Colonic mucosa (tissue), 4 donors: ENCODE measurements around the gene PRKCD. TPM values are rescaled to one million over a fixed set of nuclear protein-coding genes. Genes with fewer than 3 reads are reported as not detected.

Source experiments
- DNase-seq: peaks from one replicate; pipeline ENCODE4 v3.0.0-alpha.2; 2020
- H3K27ac ChIP-seq: fragments of 200-600 bp; one replicate; pipeline ENCODE4 v1.8.0; 2021
- H3K27me3 ChIP-seq: fragments of 200-600 bp; one replicate; pipeline ENCODE4 v1.8.0; 2021
- H3K36me3 ChIP-seq: fragments of 200-600 bp; one replicate; pipeline ENCODE4 v1.8.0; 2021
- H3K4me1 ChIP-seq: fragments of 200-600 bp; one replicate; pipeline ENCODE4 v1.8.0; 2021; ENCODE audit warnings: mild to moderate bottlenecking
- H3K4me3 ChIP-seq: fragments of 200-600 bp; one replicate; pipeline ENCODE4 v1.8.0; 2021
- H3K9ac ChIP-seq, 2 donors: one replicate each; pipeline ENCODE4 v1.7.0; 2013; ENCODE audit warnings: control low read depth in 2 of 2, low read depth in 2 of 2, low read length in 2 of 2
- H3K9me3 ChIP-seq: fragments of 200-600 bp; one replicate; pipeline ENCODE4 v1.8.0; 2021
- intact Hi-C: fragments of 100-400 bp; cut with DNase I; formaldehyde crosslinking; loops from one replicate; pipeline ENCODE4 v1.14.1; 2022
- total RNA-seq, 2 donors: library from RNA; stranded (reverse); fragmentation: NEBNext Ultra II Directional in 1 of 2; extraction: Animal tissue kit (Norgen Biotek cat#: 25700) in 1 of 2; gene quantifications; one replicate each; pipeline ENCODE4 v1.2.1, GENCODE V29; 2021
- TF ChIP-seq, protein P1 (sequence below): fragments of 200-600 bp; IDR thresholded peaks from one replicate; pipeline ENCODE4 v1.8.0; 2022; ENCODE audit warnings: antibody characterized with exemption, mild to moderate bottlenecking
- donor health status: healthy.
- donor health status: DM: no; HTN: no; CAD: no.
- donor health status: DM: no; HTN: no; CAD: no.

The PRKCD gene
- total RNA-seq, 2 donors from 2014 or later: 58.9 to 75.0 TPM

DNA sequence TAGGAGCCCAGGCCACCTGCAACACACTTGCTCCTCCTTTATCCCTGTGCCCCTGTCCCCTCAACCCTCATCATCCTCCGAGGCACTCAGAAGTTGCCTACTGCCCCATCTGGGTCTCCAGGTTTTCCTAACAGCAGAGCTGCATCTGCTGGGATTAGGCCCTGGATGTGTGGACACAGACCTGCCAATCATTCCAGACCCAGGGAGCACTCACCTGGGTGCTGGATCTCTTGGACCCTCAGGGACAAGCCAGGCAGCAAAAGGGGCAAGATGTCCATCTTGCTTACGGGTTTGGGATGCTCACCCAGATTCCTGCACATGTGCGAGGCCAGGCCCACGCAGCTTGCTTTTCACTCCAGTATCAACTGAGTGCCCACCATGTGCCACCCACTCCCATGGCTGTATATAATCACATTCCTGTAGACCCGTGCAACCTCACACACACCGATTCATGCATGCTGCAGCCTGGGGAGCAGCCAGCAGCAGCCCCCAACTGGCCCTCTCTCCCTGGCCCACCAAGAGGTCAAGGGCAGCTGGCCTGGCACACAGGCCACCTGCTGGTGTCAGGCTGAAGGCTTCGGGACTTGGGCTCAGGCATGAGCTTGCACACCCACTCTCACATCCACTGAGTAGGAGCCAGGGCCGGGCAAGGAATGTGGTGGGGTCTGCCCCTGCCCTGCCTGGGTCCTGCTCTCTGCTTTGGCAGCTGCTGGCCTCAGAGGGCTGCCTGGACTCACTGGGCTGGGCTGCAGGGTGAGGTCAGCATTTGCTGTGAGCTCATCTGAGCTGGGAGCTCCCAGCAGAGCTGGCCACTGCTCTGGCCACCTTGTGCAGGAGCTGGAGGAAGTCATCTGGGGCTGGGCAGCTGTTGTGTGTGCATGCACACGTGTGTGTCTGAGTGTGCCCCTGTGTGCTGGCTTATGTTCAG lies 14.9 kb downstream of the PRKCD start:
- Histone ChIP-seq H3K36me3 (peaks cover 3% of the 10 kb centered on the region), H3K9ac (no peak overlapping the region), H3K27me3 (no peaks in the 10 kb centered on the region), H3K9me3 (no peaks in the 10 kb centered on the region), H3K27ac (no peak overlapping the region), H3K4me3 (no peak overlapping the region), H3K4me1 (peaks cover 5% of the 10 kb centered on the region)
- TF ChIP-seq, protein P1, sequence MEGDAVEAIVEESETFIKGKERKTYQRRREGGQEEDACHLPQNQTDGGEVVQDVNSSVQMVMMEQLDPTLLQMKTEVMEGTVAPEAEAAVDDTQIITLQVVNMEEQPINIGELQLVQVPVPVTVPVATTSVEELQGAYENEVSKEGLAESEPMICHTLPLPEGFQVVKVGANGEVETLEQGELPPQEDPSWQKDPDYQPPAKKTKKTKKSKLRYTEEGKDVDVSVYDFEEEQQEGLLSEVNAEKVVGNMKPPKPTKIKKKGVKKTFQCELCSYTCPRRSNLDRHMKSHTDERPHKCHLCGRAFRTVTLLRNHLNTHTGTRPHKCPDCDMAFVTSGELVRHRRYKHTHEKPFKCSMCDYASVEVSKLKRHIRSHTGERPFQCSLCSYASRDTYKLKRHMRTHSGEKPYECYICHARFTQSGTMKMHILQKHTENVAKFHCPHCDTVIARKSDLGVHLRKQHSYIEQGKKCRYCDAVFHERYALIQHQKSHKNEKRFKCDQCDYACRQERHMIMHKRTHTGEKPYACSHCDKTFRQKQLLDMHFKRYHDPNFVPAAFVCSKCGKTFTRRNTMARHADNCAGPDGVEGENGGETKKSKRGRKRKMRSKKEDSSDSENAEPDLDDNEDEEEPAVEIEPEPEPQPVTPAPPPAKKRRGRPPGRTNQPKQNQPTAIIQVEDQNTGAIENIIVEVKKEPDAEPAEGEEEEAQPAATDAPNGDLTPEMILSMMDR: no peak
- no peak for DNase-seq
- intact Hi-C loops: no loop called here

DNA sequence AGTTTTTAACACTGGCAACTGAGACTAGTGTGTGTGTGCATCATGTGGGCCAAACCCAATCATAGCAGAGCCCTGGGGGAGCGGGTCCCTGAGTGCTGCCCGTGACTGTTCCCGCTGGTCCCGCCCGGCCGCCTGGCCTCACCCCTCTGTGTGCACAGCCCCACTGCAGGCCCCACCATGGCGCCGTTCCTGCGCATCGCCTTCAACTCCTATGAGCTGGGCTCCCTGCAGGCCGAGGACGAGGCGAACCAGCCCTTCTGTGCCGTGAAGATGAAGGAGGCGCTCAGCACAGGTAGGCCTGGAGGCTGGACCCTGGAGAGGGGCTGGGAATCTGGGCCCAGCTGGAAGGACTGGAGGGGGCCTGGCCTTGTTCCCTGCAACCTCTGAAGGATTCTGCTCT lies 17.2 kb downstream of the PRKCD start:
- no peak overlapping the region for H3K9ac ChIP-seq
- H3K27me3 ChIP-seq: no peaks in the 10 kb centered on the region
- H3K36me3 ChIP-seq: peaks cover 8% of the 10 kb centered on the region
- TF ChIP-seq, protein P1: no peak
- intact Hi-C loops: no loop called here
- H3K27ac ChIP-seq: no peak overlapping the region
- H3K9me3 ChIP-seq: no peaks in the 10 kb centered on the region
- no peaks in the 10 kb centered on the region for H3K4me1 ChIP-seq
- no peak for DNase-seq
- no peak overlapping the region for H3K4me3 ChIP-seq

DNA sequence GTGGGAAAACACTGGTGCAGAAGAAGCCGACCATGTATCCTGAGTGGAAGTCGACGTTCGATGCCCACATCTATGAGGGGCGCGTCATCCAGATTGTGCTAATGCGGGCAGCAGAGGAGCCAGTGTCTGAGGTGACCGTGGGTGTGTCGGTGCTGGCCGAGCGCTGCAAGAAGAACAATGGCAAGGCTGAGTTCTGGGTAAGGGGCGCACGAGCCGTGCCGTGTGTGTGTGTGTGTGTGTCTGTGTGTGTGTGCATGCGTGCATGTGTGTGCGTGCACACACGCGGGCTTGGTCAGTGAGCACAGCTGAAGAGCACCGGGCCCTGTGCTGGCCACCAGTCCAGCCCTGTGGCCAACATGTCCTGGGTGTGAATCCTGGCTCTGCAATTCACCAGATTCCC lies 18.6 kb downstream of the PRKCD start:
- H3K27ac ChIP-seq: no peak overlapping the region
- H3K36me3 ChIP-seq: peaks cover 8% of the 10 kb centered on the region
- H3K9ac ChIP-seq: no peak overlapping the region
- H3K27me3 ChIP-seq: no peaks in the 10 kb centered on the region
- intact Hi-C loops: no loop called here
- no peak overlapping the region for H3K4me3 ChIP-seq
- no peaks in the 10 kb centered on the region for H3K9me3 ChIP-seq
- TF ChIP-seq, protein P1: no peak
- no peak for DNase-seq
- H3K4me1 ChIP-seq: no peaks in the 10 kb centered on the region

DNA sequence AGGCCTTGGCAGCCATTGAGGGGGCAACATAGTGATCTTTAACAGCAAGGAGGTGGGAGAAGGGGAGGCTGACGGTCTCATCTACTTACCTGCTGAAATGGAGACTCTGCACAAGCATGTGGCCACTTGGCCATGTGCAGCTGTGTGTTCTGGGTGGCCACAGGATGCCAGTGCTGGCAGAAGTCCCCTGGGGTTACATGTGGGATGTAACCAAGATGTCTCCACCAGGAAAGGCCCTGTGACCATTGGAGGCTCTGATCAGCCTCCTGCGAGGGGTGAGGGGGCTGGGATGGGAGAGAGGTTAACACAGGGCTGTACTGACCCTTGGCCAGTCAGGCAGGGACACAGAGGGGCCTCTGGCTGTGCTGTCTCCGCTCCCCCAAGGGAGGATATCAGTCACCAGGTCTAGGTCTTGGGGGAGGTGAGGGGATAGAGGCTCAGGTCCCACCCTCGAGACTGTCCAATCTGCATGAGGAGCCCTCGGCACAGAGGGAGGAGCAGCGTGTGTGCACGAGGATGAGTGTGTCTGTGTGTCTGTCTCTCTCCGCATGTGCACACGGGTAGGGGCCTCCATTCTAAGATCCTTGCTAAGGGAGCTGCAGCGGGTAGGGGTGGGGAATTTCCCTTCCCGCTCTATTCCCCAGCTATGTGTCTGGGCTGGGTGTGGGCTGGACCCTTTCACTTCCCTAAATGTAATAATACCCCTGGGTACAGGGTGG lies 19.5 kb downstream of the PRKCD start:
- TF ChIP-seq, protein P1: no peak
- H3K9ac ChIP-seq: no peak overlapping the region
- intact Hi-C loops: no loop called here
- H3K36me3 ChIP-seq: peaks cover 8% of the 10 kb centered on the region
- H3K27me3 ChIP-seq: no peaks in the 10 kb centered on the region
- no peak overlapping the region for H3K27ac ChIP-seq
- H3K9me3 ChIP-seq: no peaks in the 10 kb centered on the region
- DNase-seq: no peak
- H3K4me1 ChIP-seq: no peaks in the 10 kb centered on the region
- H3K4me3 ChIP-seq: no peak overlapping the region

DNA sequence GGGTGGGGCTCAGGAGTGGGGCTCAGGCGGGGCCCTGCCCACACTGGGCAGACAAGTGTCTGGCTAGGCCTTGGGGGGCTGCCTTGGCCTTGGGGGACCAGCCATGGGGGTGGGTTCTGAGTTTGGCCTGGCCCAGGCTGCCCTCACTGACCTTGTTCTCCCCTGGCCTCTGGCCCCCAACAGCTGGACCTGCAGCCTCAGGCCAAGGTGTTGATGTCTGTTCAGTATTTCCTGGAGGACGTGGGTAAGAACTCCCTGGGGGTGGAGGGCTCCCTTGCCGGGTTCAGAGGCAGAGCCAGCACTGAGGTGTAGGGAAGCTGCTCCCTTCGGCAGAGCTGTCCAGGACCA lies 20.0 kb downstream of the PRKCD start:
- Histone ChIP-seq H3K27ac (no peak overlapping the region), H3K4me3 (no peak overlapping the region), H3K36me3 (peaks cover 8% of the 10 kb centered on the region), H3K27me3 (no peaks in the 10 kb centered on the region), H3K9ac (no peak overlapping the region), H3K9me3 (no peaks in the 10 kb centered on the region), H3K4me1 (no peaks in the 10 kb centered on the region)
- no peak for DNase-seq
- TF ChIP-seq, protein P1: no peak
- intact Hi-C loops: no loop called here
